Uterus (tissue), 4 donors: ENCODE results near the gene TSPAN17. TPM values are rescaled to one million over a fixed set of nuclear protein-coding genes. Genes with fewer than 3 reads are reported as not detected.

Experiments used
- DNase-seq, 2 donors: peaks; one replicate each; pipeline ENCODE4 v3.0.0-alpha.2; 2019 to 2020
- H3K27ac ChIP-seq, 2 donors: fragments of 200-600 bp; sonication (generic); 1 replicate in 1 of 2; 2 replicates in 1 of 2; pipeline ENCODE4 v1.5.1; 2016 to 2018
- H3K27me3 ChIP-seq, 2 donors: fragments of 200-600 bp; sonication (generic); one replicate each; pipeline ENCODE4 v1.5.1; 2018 to 2019; ENCODE audit warnings: control low read depth in 1 of 2
- H3K36me3 ChIP-seq, 2 donors: fragments of 200-600 bp; sonication (generic); one replicate each; pipeline ENCODE4 v1.5.1; 2019; ENCODE audit warnings: control low read depth in 1 of 2
- H3K4me1 ChIP-seq, 2 donors: fragments of 200-600 bp; sonication (generic); one replicate each; pipeline ENCODE4 v1.5.1; 2018 to 2019; ENCODE audit warnings: control low read depth in 1 of 2
- H3K4me3 ChIP-seq, 2 donors: fragments of 200-600 bp; sonication (generic); 1 replicate in 1 of 2; 2 replicates in 1 of 2; pipeline ENCODE4 v1.5.1; 2018 to 2019; ENCODE audit warnings: mild to moderate bottlenecking in 1 of 2
- H3K9me3 ChIP-seq, 2 donors: fragments of 200-600 bp; sonication (generic); one replicate each; pipeline ENCODE4 v1.5.1; 2019; ENCODE audit warnings: control low read depth in 1 of 2
- CTCF ChIP-seq, 4 experiments: fragments of 200-600 bp in 2 of 4; fragments of 450-650 bp in 2 of 4; sonication (generic) in 2 of 4; IDR thresholded peaks; one replicate each; pipeline ENCODE4 v1.5.1; 2016 to 2019; ENCODE audit warnings: antibody characterized with exemption in 4 of 4, mild to moderate bottlenecking in 2 of 4, moderate library complexity in 1 of 4
- POLR2A ChIP-seq, 2 donors: fragments of 450-650 bp; IDR thresholded peaks; one replicate each; pipeline ENCODE4 v1.6.1; 2016; ENCODE audit warnings: antibody characterized with exemption in 2 of 2, mild to moderate bottlenecking in 1 of 2, moderate library complexity in 1 of 2
- intact Hi-C: fragments of 100-400 bp; cut with DNase I; formaldehyde crosslinking; loops from one replicate; pipeline ENCODE4 v1.15.1; 2023; ENCODE audit warnings: low total_unique reads
- total RNA-seq, 4 donors: library from RNA; depleted of rRNA in 3 of 4; stranded (reverse); fragments of >200 nt in 3 of 4; gene quantifications; one replicate each; pipeline versions ENCODE4 v1.1.0 to v1.2.4, GENCODE V29; 2014 to 2023
- donor health status: DM: yes; HTN: yes; CAD: no.

Gene TSPAN17
- total RNA-seq, 4 donors from 2014 or later = 10.0 to 45.6 (median 20.2) TPM

GRCh38 chr5:176606875-176607274, 40.4 kb upstream of the TSPAN17 start:
- intact Hi-C loops = no loop called here
- TF ChIP-seq CTCF (IDR thresholded peaks at IDR 0.05) (no peak), POLR2A (IDR thresholded peaks at IDR 0.05) (no peak)
- no peak overlapping the region for H3K27ac ChIP-seq
- H3K4me3 ChIP-seq = no peak overlapping the region
- no peak for DNase-seq
- H3K9me3 ChIP-seq = no peaks in the 10 kb centered on the region
- peaks cover 0 to 8% of the 10 kb centered on the region in 2 donors for H3K27me3 ChIP-seq
- no peaks in the 10 kb centered on the region for H3K36me3 ChIP-seq
- H3K4me1 ChIP-seq = peaks cover 0 to 9% of the 10 kb centered on the region in 2 donors

GRCh38 chr5:176608142-176608705, 39.1 kb upstream of the TSPAN17 start:
- intact Hi-C loops = no loop called here
- Histone ChIP-seq H3K27ac (no peak overlapping the region), H3K36me3 (no peaks in the 10 kb centered on the region), H3K9me3 (no peaks in the 10 kb centered on the region), H3K4me3 (no peak overlapping the region), H3K4me1 (peaks cover 0 to 9% of the 10 kb centered on the region in 2 donors), H3K27me3 (peaks cover 0 to 8% of the 10 kb centered on the region in 2 donors)
- DNase-seq = no peak
- no peak for TF ChIP-seq POLR2A (IDR thresholded peaks at IDR 0.05)
- no peak for TF ChIP-seq CTCF (IDR thresholded peaks at IDR 0.05)

- Histone ChIP-seq H3K4me1 (peaks cover 0 to 9% of the 10 kb centered on the region in 2 donors), H3K4me3 (peak overlapping the region; percentile 24 to 31), H3K36me3 (no peaks in the 10 kb centered on the region), H3K9me3 (no peaks in the 10 kb centered on the region), H3K27ac (no peak overlapping the region), H3K27me3 (peaks cover 0 to 8% of the 10 kb centered on the region in 2 donors)
- intact Hi-C loops = no loop called here
- no peak for TF ChIP-seq POLR2A (IDR thresholded peaks at IDR 0.05)
- no peak for TF ChIP-seq CTCF (IDR thresholded peaks at IDR 0.05)
- DNase-seq = no peak
Measured at GRCh38 chr5:176608937-176609723, 38.2 kb upstream of the TSPAN17 start.

GRCh38 chr5:176609724-176610434, 37.4 kb upstream of the TSPAN17 start, which contains the start of gene GPRIN1:
TSS of gene GPRIN1 (minus strand) at chr5:176610156. CDS start at chr5:176599834, 10,322 bp downstream.
- peak in 1 of 4 experiments; percentile 20 for TF ChIP-seq CTCF (IDR thresholded peaks at IDR 0.05)
- no peak for TF ChIP-seq POLR2A (IDR thresholded peaks at IDR 0.05)
- H3K36me3 ChIP-seq = no peaks in the 10 kb centered on the region
- intact Hi-C loops = no loop called here
- peaks cover 0 to 8% of the 10 kb centered on the region in 2 donors for H3K27me3 ChIP-seq
- peak within 1 kb of the TSS; percentile 25 to 31 for H3K4me3 ChIP-seq
- H3K9me3 ChIP-seq = no peaks in the 10 kb centered on the region
- no peak within 1 kb of the TSS for H3K27ac ChIP-seq
- DNase-seq = no peak
- H3K4me1 ChIP-seq = peaks cover 0 to 9% of the 10 kb centered on the region in 2 donors
